Mesothelial cell of epicardium (in vitro differentiated cells): ENCODE data around the gene SCMH1. TPM values are rescaled to one million over a fixed set of nuclear protein-coding genes. Genes with fewer than 3 reads are reported as not detected.
"Not testable (repeated sequence)": the region's sequence is repeated elsewhere in the genome, so short reads cannot be mapped to it uniquely, and the experiment has no call there.

ENCODE experiments used
- DNase-seq, 2 experiments: peaks; one replicate each; pipeline ENCODE4 v3.0.0; 2021; ENCODE audit warnings: low spot score in 2 of 2; ENCODE audit not compliant: unreplicated experiment in 2 of 2
- H3K27ac Mint-ChIP-seq: 2 replicates; pipeline ENCODE4 v1.8.0; 2021; ENCODE audit warnings: mixed read lengths
- H3K27me3 Mint-ChIP-seq: 2 replicates; pipeline ENCODE4 v1.8.0; 2021; ENCODE audit warnings: low read depth, mixed read lengths
- H3K36me3 Mint-ChIP-seq: 2 replicates; pipeline ENCODE4 v1.8.0; 2021; ENCODE audit warnings: mixed read lengths
- H3K4me1 Mint-ChIP-seq: 2 replicates; pipeline ENCODE4 v1.8.0; 2021; ENCODE audit warnings: mixed read lengths
- H3K4me3 Mint-ChIP-seq: 2 replicates; pipeline ENCODE4 v1.8.0; 2021; ENCODE audit warnings: mild to moderate bottlenecking, moderate library complexity, mixed read lengths
- H3K9me3 Mint-ChIP-seq: 2 replicates; pipeline ENCODE4 v1.8.0; 2021; ENCODE audit warnings: mixed read lengths
- CTCF ChIP-seq: fragments of 200-600 bp; sonication (generic); IDR thresholded peaks from one replicate; pipeline ENCODE4 v1.5.0; 2021; ENCODE audit warnings: antibody characterized with exemption; ENCODE audit not compliant: unreplicated experiment
- total RNA-seq: library from RNA; stranded (reverse); gene quantifications from 3 replicates; pipeline ENCODE4 v1.2.1, GENCODE V29; 2021

The SCMH1 gene
- total RNA-seq, 1 donor from 2014 or later = 59.1 TPM

GRCh38 chr1:41184446-41184845, 57.7 kb downstream of the SCMH1 start:
- H3K27me3 Mint-ChIP-seq = no peaks in the 10 kb centered on the region
- no peak for TF ChIP-seq CTCF
- no peak overlapping the region for H3K27ac Mint-ChIP-seq
- no peak overlapping the region for H3K4me3 Mint-ChIP-seq
- H3K36me3 Mint-ChIP-seq = peaks cover 25% of the 10 kb centered on the region
- no peaks in the 10 kb centered on the region for H3K4me1 Mint-ChIP-seq
- no peak for DNase-seq
- peaks cover 2% of the 10 kb centered on the region for H3K9me3 Mint-ChIP-seq

DNA sequence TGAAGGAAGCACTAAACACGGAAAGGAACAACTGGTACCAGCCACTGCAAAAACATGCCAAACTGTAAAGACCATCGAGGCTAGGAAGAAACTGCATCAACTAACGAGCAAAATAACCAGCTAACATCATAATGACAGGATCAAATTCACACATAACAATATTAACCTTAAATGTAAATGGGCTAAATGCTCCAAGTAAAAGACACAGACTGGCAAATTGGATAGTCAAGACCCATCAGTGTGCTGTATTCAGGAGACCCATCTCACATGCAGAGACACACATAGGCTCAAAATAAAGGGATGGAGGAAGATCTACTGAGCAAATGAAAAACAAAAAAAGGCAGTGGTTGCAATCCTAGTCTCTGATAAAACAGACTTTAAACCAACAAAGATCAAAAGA, 63.9 kb downstream of the SCMH1 start:
- H3K4me3 Mint-ChIP-seq, H3K4me1 Mint-ChIP-seq, DNase-seq, H3K27ac Mint-ChIP-seq, H3K27me3 Mint-ChIP-seq: not testable (repeated sequence)
- Mint-ChIP-seq H3K36me3 (peaks cover 73% of the 10 kb centered on the region), H3K9me3 (peaks cover 31% of the 10 kb centered on the region)

GRCh38 chr1:41175546-41175945, 66.6 kb downstream of the SCMH1 start:
- DNase-seq = no peak
- Mint-ChIP-seq H3K27ac (no peak overlapping the region), H3K4me1 (no peaks in the 10 kb centered on the region), H3K27me3 (no peaks in the 10 kb centered on the region), H3K36me3 (peaks cover 76% of the 10 kb centered on the region), H3K9me3 (peaks cover 48% of the 10 kb centered on the region), H3K4me3 (no peak overlapping the region)
- TF ChIP-seq CTCF = no peak

DNA sequence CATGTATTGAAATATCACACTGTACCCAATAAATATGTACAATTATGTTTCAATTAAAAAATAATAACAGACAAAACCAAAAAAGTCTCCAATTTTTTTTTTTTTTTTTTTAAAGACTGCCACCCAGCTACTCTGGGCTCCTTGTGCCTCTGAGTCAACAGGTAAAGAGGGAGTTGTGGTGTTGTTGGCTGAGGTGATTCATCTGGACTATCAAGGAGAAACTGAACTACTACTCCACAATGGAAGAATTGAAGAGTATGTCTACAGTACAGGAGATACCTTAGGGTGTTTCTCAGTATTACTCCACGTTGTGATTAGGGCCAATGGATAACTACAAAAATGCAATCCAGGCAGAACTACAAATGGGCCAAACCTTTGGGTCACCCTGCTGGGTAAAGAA, 67.9 kb downstream of the SCMH1 start:
- DNase-seq = no peak
- peaks cover 78% of the 10 kb centered on the region for H3K36me3 Mint-ChIP-seq
- peaks cover 52% of the 10 kb centered on the region for H3K9me3 Mint-ChIP-seq
- H3K4me3 Mint-ChIP-seq = no peak overlapping the region
- no peaks in the 10 kb centered on the region for H3K4me1 Mint-ChIP-seq
- H3K27me3 Mint-ChIP-seq = no peaks in the 10 kb centered on the region
- H3K27ac Mint-ChIP-seq = no peak overlapping the region
- TF ChIP-seq CTCF = no peak

DNA sequence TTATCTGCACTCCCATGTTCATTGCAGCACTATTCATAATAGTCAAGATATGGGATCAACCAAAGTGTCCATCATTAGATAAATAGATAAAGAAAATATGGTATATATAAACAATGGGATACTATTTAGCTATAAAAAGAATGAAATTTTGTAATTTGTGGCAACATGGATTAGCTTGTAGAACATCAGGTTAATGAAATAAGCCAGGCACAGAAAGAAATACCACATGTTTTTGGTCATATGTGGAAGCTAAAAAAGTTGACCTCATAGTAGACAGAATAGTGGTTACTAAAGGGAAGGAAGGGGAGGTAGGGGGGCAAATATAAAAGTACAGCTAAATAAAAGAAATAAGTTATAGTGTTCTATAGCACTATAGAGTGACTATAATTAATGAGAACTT, 68.5 kb downstream of the SCMH1 start:
- TF ChIP-seq CTCF = no peak
- Mint-ChIP-seq H3K4me3 (no peak overlapping the region), H3K27me3 (no peaks in the 10 kb centered on the region), H3K27ac (no peak overlapping the region), H3K9me3 (peaks cover 49% of the 10 kb centered on the region), H3K4me1 (no peaks in the 10 kb centered on the region), H3K36me3 (peaks cover 78% of the 10 kb centered on the region)
- no peak for DNase-seq

DNA sequence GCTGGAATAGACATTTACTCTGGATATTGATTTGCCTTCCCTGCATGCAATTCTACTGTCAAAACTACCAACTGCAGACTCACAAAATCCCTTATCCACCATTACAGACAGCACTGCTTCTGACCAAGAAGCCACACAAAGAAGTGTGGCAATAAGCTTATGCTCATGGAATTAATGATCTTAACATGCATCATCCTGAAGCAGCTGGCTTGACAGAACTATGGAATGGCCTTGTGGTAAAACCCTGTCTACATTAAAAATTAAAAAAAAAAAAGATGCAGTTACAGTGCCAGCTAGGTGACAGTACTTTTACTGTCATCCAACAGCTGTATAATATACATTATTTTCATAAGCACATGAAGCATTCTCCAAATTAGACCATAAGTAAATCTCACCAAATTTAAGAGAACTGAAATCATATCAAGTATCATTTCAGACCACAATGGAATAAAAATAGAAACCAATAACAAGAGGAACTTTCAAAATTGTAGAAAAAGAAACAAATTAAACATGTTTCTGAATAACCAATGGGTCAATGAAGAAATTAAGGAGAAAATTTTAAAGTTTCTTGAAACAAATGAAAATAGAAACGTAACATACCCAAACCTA, 70.7 kb downstream of the SCMH1 start:
- DNase-seq = no peak
- Mint-ChIP-seq H3K36me3 (peaks cover 78% of the 10 kb centered on the region), H3K4me1 (no peaks in the 10 kb centered on the region), H3K9me3 (peaks cover 67% of the 10 kb centered on the region), H3K4me3 (no peak overlapping the region), H3K27me3 (no peaks in the 10 kb centered on the region), H3K27ac (no peak overlapping the region)
- no peak for TF ChIP-seq CTCF
